ENCODE data around the gene NDRG3. TPM values are rescaled to one million over a fixed set of nuclear protein-coding genes. Genes with fewer than 3 reads are reported as not detected.

The NDRG3 gene
- polyA plus RNA-seq, 1 donor from 2014 or later, result 61.0 TPM

GRCh38 chr20:36624944-36625324, 121.0 kb downstream of the NDRG3 start:
- H4K20me1 ChIP-seq (ENCODE audit: insufficient read depth), result no peaks in the 10 kb centered on the region

More at GRCh38 chr20:36624944-36625324, 121.0 kb downstream of the NDRG3 start:
- Histone ChIP-seq H3K9me2 (ENCODE audit: insufficient read depth, low read length) (no peaks in the 10 kb centered on the region), H3F3A (ENCODE audit: insufficient read depth, low read length, poor library complexity, severe bottlenecking) (no peaks in the 10 kb centered on the region), H2AFZ (ENCODE audit: low read depth, low read length) (no peak overlapping the region), H3K27ac (ENCODE audit: low read length) (no peak overlapping the region), H3K4me2 (ENCODE audit: low read length) (no peak overlapping the region), H3K79me2 (replicated peaks; ENCODE audit: insufficient read depth, low read length) (no peaks in the 10 kb centered on the region), H3K27me3 (ENCODE audit: insufficient read depth, low read depth, low read length) (no peaks in the 10 kb centered on the region), H3K9ac (ENCODE audit: low read length) (no peak overlapping the region), H3K9me3 (ENCODE audit: low read length) (no peaks in the 10 kb centered on the region), H3K36me3 (ENCODE audit: insufficient read depth, low read length) (no peaks in the 10 kb centered on the region), H3K4me3 (ENCODE audit: low read length) (no peak overlapping the region)
- no peak for TF ChIP-seq REST (IDR thresholded peaks at IDR 0.05; ENCODE audit: borderline replicate concordance)
- no peak for TF ChIP-seq EZH2 (IDR thresholded peaks at IDR 0.05; ENCODE audit: borderline replicate concordance, insufficient read depth, low read length, poor library complexity, severe bottlenecking)
- no peak for TF ChIP-seq TAF1 (IDR thresholded peaks at IDR 0.05; ENCODE audit: low read depth)
- TF ChIP-seq MXI1 (conservative IDR thresholded peaks at IDR 0.05; ENCODE audit: poor library complexity, severe bottlenecking), result no peak
- no peak for TF ChIP-seq POLR2AphosphoS5 (IDR thresholded peaks at IDR 0.05)
- no peak for TF ChIP-seq EP300 (conservative IDR thresholded peaks at IDR 0.05; ENCODE audit: poor library complexity, severe bottlenecking)
- no peak for TF ChIP-seq RAD21 (conservative IDR thresholded peaks at IDR 0.05)
- TF ChIP-seq CTCF (IDR thresholded peaks at IDR 0.05; ENCODE audit: poor library complexity, severe bottlenecking), result no peak
- no peak for TF ChIP-seq SMC3 (conservative IDR thresholded peaks at IDR 0.05; ENCODE audit: poor library complexity)
